Activated CD8-positive, alpha-beta memory T cell treated with anti-CD3 and anti-CD28 coated beads for 48 hours (primary cell): ENCODE results near the gene RAB5IF.
"Not testable (repeated sequence)": the region's sequence is repeated elsewhere in the genome, so short reads cannot be mapped to it uniquely, and the experiment has no call there.

Experiments
- DNase-seq, 3 experiments: peaks; one replicate each; pipeline ENCODE4 v3.0.0-alpha.2; 2020; ENCODE audit warnings: low read depth in 2 of 3, low spot score in 2 of 3

Gene RAB5IF, protein sequence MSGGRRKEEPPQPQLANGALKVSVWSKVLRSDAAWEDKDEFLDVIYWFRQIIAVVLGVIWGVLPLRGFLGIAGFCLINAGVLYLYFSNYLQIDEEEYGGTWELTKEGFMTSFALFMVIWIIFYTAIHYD

DNA sequence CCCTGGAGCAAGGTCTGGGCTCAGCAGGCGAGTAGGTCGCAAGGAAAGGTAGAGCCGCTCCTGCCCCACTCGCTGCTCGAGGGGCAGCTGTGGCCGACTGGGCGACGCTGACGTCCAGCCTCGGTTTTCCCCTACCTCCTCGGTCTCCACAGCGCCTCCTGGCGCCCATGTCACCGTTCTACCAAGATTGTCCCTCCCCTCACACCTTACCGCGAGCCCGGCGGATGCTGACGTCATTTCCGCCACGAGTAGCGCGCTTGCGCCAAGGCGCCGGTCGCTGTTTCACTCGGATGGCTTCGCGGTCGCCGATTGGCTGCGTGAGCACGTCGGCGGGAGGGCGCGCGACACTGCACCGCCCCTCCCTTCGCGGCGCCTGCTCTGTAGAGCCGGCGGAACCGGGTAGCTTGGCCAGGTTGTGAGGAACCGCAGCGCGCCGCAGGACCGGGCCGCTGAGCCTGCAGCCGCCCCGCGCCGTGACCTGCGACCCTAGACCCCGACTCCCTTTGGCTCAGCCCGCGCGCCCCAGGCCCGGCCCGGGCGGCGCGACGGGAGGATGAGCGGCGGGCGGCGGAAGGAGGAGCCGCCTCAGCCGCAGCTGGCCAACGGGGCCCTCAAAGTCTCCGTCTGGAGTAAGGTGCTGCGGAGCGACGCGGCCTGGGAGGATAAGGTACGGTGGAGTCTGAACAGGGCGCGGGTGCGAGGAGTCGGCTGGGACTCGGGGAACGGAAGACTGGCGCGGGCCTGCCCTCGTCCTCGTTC is at the start of gene RAB5IF:
Gene RAB5IF, plus strand, starts transcription at position 381 of the 759 bp plus-strand sequence. Its CDS starts 173 bp downstream, at position 554.
- peak; percentile 94 to 100 (median 99) for DNase-seq

DNA sequence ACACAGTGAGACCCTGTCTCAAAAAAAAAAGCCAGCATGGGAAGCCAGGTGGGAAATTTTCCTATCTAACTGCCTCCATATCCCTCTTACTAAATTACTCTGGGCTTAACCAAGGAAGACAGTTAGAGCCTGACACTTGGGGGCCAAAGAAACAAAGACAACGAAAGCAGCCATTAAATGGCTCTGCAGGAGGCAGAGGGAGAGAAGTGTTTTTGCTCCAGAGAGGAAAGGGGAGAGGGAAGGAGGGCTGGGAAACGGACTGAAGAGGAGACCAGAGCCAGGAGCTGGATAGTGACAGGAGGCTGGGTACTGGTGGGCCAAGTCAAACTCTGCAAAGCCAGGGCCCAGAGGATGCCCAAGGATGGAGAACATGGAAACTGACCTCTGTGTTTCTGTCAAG is 42.9 kb upstream of the RAB5IF start:
- DNase-seq = no peak

DNA sequence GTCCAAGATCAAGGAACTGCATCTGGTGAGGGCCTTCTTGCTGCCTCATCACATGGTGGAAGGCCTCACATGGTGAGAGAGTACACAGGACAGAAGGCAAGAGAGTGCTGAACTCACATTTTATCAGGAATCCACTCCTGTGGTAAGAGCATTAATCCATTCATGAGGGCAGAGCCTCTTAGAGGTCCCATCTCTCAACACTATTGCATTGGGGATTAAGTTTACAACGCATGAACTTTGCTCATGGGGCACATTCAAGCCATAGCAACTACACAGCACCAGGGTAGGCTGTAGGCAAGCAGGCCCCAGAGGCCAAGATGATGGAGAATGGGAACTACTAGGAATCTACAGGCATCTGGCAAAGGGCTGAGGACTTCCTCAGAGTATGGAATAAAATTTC is 42.2 kb upstream of the RAB5IF start:
- no peak for DNase-seq

DNA sequence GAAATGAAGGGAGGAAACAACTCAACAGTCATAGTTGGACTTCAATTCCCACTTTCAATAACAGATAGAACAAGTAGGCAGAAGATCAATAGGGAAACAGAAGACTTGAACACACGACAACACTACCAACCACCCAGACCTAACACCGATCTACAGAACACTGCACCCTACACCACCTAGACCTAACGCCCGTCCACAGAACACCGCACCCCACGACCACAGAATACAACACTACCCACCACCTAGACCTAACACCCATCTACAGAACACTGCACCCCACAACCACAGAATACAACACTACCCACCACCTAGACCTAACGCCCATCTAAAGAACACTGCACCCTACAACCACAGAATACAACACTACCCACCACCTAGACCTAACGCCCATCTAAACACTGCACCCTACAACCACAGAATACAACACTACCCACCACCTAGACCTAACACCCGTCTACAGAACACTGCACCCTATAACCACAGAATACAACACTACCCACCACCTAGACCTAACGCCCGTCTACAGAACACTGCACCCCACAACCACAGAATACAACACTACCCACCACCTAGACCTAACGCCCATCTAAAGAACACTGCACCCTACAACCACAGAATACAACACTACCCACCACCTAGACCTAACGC is 41.4 kb upstream of the RAB5IF start:
- DNase-seq = not testable (repeated sequence)

DNA sequence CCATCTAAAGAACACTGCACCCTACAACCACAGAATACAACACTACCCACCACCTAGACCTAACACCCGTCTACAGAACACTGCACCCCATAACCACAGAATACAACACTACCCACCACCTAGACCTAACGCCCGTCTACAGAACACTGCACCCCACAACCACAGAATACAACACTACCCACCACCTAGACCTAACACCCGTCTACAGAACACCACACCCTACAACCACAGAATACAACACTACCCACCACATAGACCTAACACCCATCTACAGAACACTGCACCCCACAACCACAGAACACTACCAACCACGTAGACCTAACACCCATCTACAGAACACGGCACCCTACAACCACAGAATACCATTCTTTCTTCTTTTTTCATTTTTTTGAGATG is 40.9 kb upstream of the RAB5IF start:
- not testable (repeated sequence) for DNase-seq

DNA sequence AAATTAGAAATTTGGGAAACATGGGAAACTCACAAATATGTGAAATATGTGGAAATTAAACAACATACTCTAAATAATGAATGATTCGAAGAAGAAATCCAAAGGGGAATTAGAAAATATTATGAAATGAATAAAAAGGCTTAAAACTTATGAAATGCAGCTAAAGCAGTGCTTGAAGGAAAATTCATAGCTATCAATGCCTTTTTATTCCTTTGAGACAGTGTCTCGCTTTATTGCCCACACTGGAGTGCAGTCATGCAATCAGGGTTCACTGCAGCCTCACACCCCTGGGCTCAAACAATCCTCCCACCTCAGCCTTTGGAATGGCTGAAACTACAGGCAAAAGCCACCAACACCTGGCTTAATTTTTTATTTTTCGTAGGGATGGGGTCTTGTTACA is 40.1 kb upstream of the RAB5IF start:
- DNase-seq = no peak

DNA sequence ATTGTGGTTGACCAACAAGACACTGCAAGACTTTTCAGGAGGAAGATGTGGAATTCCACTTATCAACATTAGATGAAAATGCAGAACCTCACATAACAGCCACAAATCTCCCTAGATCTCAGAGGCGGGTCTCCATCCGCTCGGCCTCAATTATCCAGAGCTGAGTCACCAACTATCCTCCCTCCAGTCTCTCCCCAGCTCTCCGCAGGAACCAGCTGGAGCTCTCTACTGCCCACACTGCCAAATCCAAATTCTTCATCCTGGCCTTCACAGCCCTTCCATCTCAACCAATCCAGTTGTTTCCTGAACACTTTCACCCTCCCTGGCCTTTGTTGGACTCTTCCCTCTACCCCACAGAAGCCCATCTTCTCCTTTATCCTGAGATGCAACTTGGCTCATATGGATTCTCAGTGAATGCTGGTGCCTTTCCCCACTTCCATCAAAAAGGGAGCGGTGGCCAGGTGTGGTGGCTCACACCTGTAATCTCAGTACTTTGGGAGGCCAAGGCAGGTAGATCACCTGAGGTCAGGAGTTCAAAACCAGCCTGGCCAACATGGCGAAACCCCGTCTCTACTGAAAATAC is 35.6 kb upstream of the RAB5IF start:
- DNase-seq = no peak

DNA sequence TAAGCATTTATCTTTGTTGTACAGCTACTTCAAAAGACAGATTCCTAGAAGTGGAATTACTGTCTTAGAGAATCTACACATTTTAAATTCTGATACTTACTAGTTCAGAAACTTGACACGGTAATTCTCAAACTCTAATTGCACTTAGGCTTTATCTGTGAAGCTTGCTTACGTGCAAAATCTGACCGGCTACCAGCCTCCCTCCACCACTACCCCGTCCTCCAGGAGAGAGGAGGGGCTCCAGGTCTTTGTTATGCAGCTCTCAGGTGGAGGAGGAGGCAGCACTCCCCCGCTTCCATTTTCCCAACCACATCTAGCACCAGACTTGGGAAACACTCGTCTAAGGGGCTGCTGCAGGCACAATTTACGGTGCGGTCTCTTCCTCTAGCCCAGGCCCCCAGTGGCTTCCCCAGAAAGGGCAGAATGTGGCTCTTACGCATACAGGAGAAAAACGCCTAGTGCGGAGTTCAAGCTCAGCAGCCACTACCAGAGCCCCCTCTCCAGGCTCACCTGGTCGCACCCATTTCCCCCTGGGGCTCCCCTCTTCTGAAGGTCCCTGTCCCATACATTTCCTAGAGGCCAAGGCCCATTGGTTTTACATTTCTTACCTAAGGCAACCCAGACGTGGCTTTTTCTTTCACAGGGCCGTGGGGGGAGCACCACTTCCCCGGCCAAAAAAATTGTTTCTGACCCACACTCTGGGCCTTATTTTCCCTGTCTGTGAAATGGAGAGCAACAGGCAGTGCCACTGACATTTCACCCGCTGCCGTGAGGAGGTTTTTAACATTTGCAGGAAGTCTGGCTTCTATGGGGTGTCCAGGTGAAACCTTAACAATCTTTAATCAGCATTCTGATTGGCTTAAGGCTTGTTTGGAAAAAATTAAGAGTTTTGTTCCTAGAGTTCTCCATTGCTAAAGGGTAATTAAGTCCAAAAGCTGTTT is 33.7 kb upstream of the RAB5IF start:
- DNase-seq = no peak

DNA sequence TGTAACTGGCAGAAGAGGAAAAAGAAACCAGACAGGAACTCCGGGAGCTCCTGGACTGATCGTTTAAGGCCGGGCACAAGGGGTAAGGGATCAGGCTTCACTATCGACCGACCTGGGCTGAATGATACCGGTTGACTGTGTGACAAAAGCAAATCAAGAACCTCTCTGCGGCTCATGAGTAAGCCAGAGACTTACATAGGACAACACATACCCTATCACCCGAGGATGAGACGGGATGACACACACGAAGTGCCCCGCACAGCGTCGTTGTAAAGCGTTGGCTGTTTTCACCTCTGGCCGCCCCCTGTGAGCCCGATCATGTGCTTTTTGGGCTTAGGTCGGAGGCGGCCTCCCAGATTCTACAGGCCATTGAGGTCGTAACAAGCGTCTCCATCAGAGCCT is 32.9 kb upstream of the RAB5IF start:
- peak in 2 of 3 experiments; percentile 33 to 55 for DNase-seq

DNA sequence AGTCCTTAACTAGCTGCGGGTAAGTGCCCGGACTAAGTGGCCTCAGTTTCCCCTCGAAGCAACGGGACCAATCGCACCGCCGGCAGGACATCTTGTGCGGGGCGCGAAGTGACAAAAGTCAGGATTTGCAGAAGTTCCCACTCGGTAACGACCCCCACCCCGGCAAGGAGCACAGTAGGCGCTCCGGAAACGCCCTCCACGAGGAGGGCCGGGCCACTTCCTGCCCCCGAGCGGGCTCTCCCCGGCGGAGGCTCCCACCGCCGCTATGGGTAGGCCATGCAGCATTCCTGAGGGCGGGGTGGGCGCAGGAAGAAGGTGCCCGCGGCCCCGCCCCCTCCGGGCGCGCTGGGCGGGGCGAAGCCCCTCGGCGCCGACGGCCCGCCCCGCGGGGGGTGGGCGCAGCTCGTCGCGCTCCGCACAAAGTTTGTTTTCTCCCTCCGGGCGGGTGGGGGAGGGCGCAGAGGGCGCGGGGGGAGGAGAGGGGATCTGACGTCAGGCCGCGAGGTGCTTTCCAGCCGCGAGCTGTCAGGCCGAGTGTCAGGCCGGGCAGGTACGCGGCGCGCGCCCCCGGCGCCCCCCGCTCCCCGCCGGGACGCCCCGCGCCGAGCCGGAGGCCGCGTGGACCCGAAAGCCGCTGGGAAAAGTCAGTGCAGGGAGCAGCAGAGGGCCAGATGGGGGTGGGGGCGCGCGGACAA is 32.3 kb upstream of the RAB5IF start, which contains the start of gene TGIF2:
Gene TGIF2, plus strand, starts transcription at position 495 of the 695 bp plus-strand sequence. CDS start 5,178 bp downstream, outside the sequence.
- DNase-seq = peak; percentile 80 to 91 (median 80)

DNA sequence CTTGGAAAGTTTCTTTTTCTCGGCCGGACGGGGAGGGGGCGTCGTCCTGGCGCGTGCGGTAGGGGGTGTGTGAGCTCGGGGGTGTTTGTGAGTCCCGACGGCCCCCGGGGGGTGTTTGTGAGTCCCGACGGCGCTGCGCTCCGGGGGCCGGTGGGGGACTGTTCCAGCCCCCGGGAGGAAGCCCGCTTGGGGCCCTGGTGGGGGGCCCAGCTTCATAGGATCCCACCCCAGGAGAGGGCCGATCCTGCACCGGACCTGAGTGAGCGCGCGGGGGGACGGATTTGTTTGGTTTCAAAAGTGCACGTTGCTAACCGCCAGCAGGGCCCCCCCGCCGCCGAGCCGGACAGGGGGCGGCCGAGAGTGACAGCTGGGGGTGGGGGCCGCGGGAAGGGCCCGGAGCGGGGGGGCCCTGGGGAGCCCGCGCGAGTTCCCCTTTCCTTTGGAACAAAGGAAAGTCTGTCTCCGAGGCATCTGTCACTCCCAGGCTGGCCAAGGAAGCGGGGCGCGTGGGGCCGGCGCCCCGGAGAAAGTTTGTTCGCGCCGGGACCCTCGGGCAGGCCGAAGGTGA is 31.7 kb upstream of the RAB5IF start:
- DNase-seq = no peak

DNA sequence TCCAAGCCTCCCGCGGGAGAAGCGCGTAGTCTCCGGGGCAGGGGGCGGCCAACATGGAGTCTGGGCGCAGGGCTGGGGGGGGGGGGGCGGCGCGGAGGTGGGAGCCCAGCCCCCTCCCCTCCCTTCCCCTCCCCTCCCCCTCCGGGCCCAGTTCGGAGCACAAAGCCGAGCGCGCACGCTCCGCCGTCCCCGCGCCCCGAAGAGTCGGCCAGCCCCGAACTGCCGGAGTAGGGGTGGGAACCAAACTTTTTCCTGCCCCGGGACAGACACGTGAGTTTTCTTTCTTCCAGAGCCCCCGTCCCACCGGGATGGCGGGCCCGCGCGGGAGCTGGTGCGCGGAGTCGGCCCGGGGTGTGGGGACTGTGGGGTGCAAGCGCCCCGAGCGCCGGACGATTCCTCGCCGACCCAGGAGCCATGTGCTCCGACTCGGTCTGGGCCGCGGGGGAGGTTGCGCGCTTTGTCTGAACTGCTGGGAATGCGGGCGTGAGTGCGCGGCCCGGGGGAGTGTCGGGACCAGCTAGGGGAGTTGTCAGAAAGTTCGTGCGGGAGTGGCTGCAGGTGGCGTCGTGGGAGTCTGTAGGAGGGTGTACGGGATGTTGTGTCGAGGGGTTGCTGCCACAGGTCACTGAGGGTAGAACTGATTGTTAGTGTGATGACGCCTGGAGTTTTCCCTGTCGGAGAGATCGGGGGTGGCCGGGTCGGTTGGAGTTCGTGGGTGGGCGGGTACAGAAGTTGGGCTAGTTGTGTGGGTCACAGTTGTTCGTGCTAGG is 31.0 kb upstream of the RAB5IF start:
- peak in 1 of 3 experiments; percentile 31 for DNase-seq

DNA sequence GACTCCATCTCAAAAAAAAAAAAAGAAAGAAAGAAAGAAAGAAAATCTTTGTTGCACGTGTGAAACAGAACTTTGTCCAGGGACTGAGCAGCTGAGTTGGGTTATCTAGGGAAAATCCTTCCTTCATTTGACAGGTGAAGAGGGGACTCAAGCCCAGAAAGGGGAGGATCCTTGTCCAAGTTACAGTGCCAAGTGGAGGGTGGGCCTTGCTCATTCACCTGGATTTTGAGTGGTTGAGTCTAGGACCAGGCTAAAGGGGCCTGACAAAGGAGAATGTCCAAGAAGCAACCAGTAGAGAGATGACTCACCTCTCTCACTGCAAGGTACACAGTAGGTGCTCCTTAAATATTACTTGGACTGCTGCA is 29.5 kb upstream of the RAB5IF start:
- DNase-seq = no peak

DNA sequence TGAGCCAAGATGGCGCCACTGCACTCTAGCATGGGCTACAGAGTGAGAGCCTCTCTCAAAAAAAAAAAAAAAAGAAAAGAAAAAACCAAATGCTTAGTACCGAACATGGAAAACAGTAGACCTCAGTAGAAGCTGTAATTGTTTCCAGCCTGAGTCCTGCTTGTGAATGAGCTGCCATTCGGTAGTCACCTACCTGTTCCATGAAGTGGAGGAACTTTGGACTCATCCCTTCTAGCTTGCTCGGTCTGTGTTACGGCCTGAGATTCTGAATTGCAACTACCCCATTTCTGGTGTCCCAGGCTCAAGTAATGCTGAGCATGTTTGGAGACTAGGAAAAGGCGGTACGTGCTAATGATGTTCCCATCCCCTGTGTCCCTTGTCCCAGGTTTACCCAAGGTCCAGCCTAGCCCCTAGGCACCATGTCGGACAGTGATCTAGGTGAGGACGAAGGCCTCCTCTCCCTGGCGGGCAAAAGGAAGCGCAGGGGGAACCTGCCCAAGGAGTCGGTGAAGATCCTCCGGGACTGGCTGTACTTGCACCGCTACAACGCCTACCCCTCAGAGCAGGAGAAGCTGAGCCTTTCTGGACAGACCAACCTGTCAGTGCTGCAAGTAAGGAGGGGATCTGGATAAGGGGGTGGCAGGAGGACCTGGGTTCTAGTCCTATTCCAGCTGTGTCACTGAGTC is 27.1 kb upstream of the RAB5IF start:
- no peak for DNase-seq

DNA sequence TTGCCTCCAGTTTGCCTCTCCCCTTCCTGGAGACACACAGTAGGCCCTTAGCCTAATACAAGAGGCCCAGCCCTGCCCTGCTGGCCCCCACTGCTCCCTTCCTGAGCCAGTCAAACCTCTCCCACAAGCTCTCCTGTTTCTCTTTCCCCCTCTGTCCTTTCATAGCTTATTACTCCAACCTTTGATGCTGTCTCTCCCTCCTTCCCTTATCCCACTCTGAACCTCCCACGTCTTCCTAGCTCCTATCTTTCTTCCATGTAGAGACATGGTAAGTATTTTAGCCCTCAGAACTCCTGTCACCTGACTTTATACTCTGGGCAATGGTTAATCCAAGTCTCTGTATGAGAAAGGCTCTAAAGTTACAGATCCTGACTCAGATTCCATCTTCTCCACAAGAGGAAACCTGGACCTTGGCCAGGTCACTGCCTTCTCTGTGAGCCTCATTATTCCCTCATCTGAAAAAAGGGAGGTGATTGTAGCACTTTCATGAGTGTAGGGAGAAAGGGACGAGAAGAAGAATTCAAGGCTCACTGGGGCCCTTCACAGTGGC is 25.5 kb upstream of the RAB5IF start:
- DNase-seq = no peak

DNA sequence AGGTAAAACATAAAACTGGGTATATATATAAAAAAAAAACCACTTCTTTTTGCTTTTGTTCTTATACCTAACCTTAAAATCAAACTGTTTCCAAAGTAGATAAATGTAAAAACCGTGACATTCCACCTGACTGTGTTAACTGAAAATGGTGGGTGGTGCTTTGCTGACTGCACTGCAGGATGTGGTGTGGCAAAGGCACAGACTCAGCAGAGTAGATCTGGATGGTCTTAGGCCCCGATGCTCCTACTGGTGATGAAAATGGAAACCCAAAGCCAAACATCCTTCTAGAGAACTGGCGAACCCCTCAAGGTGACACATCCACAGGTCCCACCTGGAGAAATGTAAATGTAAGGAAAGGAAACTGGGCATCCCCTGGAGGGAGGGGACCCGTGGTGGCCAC is 23.3 kb upstream of the RAB5IF start:
- DNase-seq = no peak

DNA sequence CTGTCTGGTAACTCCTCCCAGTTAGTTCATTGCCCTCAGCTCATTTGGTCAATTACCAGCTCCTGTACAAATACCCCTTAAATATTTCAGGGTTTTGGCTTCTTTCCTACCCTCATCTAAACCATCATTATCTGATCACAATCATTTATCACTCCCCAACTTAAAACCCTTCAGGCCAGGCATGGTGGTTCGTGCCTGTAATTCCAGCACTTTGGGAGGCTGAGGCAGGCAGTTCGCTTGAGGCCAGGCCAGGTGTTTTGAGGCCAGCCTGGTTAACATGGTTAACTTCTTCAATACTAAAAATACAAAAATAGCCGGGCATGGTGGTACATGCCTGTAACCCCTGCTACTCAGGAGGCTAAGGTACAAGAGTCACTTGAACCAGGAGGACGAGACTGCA is 22.8 kb upstream of the RAB5IF start:
- no peak for DNase-seq

DNA sequence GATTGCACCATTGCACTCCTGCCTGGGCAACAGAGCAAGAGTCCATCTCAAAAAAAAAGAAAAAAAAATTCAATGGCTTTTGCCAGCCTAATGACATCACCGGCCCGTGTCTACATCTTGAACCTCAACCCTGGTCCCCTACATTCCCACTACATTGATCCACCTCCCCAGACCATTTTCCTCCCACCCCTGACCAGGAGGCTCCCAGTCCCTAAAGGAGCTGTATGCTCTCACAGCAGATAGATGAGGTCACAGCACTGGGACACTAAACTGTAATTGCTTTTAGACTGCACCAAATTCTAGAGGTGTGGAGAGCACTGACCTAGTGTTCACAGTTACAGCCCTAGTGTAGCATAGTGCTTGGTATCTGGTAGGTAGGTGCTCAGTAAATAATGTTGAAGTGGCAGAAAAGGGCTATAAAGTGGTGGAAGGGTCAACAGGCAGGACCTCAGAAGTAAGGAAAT is 21.5 kb upstream of the RAB5IF start:
- DNase-seq = no peak
